Right lobe of liver (tissue), 4 donors: ENCODE results near the gene BRD3.

ENCODE experiments used
- POLR2A ChIP-seq: fragments of 450-650 bp; IDR thresholded peaks from one replicate; pipeline ENCODE4 v1.6.1; 2017; ENCODE audit warnings: antibody characterized with exemption, mild to moderate bottlenecking
- TF ChIP-seq, protein P1 (sequence below), 4 donors: fragments of 200-600 bp in 3 of 4; fragments of 450-650 bp in 1 of 4; IDR thresholded peaks; one replicate each; pipeline versions ENCODE4 v1.5.1 to v1.8.0; 2016 to 2022; ENCODE audit warnings: antibody characterized with exemption in 4 of 4, mild to moderate bottlenecking in 2 of 4
- donor health status: DM: no; HTN: no; CAD: no.
- donor health status: DM: no; HTN: no; CAD: no.
- donor health status: DM: no; HTN: yes; CAD: no.

DNA sequence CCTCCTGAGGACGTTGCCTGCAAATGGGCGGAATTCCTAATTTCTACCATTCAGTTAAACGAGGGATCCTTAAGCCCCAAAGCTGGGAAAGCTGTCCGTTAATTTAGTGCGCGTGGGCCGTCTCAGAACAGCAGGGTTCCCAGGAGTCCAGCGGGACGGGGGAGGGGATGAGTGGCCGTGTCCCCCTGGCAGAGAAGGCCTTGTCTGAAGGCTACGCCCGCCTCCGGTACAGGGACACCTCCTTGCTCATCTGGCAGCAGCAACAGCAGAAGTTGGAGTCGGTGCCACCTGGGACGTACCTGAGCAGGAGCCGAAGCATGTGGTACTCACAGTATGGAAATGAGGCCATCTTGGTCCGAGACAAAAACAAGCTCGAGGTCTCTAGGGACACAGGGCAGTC, 41.2 kb downstream of the BRD3 start:
- TF ChIP-seq, protein P1, sequence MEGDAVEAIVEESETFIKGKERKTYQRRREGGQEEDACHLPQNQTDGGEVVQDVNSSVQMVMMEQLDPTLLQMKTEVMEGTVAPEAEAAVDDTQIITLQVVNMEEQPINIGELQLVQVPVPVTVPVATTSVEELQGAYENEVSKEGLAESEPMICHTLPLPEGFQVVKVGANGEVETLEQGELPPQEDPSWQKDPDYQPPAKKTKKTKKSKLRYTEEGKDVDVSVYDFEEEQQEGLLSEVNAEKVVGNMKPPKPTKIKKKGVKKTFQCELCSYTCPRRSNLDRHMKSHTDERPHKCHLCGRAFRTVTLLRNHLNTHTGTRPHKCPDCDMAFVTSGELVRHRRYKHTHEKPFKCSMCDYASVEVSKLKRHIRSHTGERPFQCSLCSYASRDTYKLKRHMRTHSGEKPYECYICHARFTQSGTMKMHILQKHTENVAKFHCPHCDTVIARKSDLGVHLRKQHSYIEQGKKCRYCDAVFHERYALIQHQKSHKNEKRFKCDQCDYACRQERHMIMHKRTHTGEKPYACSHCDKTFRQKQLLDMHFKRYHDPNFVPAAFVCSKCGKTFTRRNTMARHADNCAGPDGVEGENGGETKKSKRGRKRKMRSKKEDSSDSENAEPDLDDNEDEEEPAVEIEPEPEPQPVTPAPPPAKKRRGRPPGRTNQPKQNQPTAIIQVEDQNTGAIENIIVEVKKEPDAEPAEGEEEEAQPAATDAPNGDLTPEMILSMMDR (IDR thresholded peaks at IDR 0.05): no peak
- no peak for TF ChIP-seq POLR2A
